Esophagus squamous epithelium (tissue), 5 donors: ENCODE measurements around the gene P2RX6. TPM values are rescaled to one million over a fixed set of nuclear protein-coding genes. Genes with fewer than 3 reads are reported as not detected.

ENCODE experiments used
- DNase-seq: peaks from one replicate; lab custom pipeline; 2025; lab: John Stamatoyannopoulos, UW
- H3K27ac ChIP-seq, 4 donors: fragments of 200-600 bp; sonication (generic); one replicate each; pipeline ENCODE4 v1.5.1; 2016 to 2019; ENCODE audit warnings: mild to moderate bottlenecking in 1 of 4
- H3K27me3 ChIP-seq, 4 donors: fragments of 200-600 bp; sonication (generic); 1 replicate in 3 of 4; 2 replicates in 1 of 4; pipeline versions ENCODE4 v1.5.1 to v1.6.0; 2017 to 2021; ENCODE audit warnings: antibody characterized with exemption in 1 of 4
- H3K36me3 ChIP-seq, 3 donors: fragments of 200-600 bp; sonication (generic); one replicate each; pipeline ENCODE4 v1.5.1; 2016 to 2019
- H3K4me1 ChIP-seq, 3 donors: fragments of 200-600 bp; sonication (generic); one replicate each; pipeline ENCODE4 v1.5.1; 2017 to 2019
- H3K4me3 ChIP-seq, 4 donors: fragments of 200-600 bp; sonication (generic); 1 replicate in 3 of 4; 2 replicates in 1 of 4; pipeline ENCODE4 v1.5.1; 2016 to 2019; ENCODE audit warnings: mild to moderate bottlenecking in 2 of 4, moderate library complexity in 1 of 4
- H3K9me3 ChIP-seq, 3 donors: fragments of 200-600 bp; sonication (generic); one replicate each; pipeline ENCODE4 v1.5.1; 2016 to 2019
- CTCF ChIP-seq, 6 experiments: fragments of 450-650 bp in 4 of 6; fragments of 200-600 bp in 2 of 6; sonication (generic) in 2 of 6; IDR thresholded peaks; one replicate each; pipeline ENCODE4 v1.5.1; 2016 to 2019; ENCODE audit warnings: antibody characterized with exemption in 6 of 6, mild to moderate bottlenecking in 4 of 6, moderate library complexity in 4 of 6
- POLR2A ChIP-seq, 4 donors: fragments of 450-650 bp; IDR thresholded peaks; one replicate each; pipeline ENCODE4 v1.6.1; 2017; ENCODE audit warnings: antibody characterized with exemption in 4 of 4, mild to moderate bottlenecking in 4 of 4, moderate library complexity in 3 of 4
- whole genome bisulfite sequencing, 2 donors: methylation state at CpG; one replicate each; pipeline ENCODE4 v1.1.5; 2018; 5-methylcytosine and 5-hydroxymethylcytosine counted together
- intact Hi-C: fragments of 100-400 bp; cut with DNase I; formaldehyde crosslinking; loops from one replicate; pipeline ENCODE4 v1.15.0; 2022
- total RNA-seq, 4 donors: library from RNA; depleted of rRNA; stranded (reverse); fragments of >200 nt; gene quantifications; one replicate each; pipeline ENCODE4 v1.1.0, GENCODE V29; 2016
- donor health status: DM: yes; HTN: yes; CAD: no.

Gene P2RX6
- total RNA-seq, 4 donors from 2014 or later: 0.18 to 0.76 (median 0.50) TPM; not detected in 1

- Histone ChIP-seq H3K4me3 (no peak overlapping the region), H3K36me3 (peaks cover 15 to 99% (median 37%) of the 10 kb centered on the region in 3 donors), H3K4me1 (peaks cover 0 to 3% (median 0%) of the 10 kb centered on the region in 3 donors), H3K27ac (no peak overlapping the region), H3K9me3 (no peaks in the 10 kb centered on the region), H3K27me3 (no peaks in the 10 kb centered on the region)
- intact Hi-C loops: no loop called here
- TF ChIP-seq POLR2A (IDR thresholded peaks at IDR 0.05): no peak
- TF ChIP-seq CTCF (IDR thresholded peaks at IDR 0.05): no peak
- WGBS, 2 donors: 93% methylated on average over 3 of the region's 29 CpGs; no CpG with 5 or more reads in 1 of the 2 donors
- no peak for DNase-seq
Measured at GRCh38 chr22:20993304-20994127, 21.4 kb upstream of the P2RX6 start.

- TF ChIP-seq CTCF (IDR thresholded peaks at IDR 0.05): no peak
- no peak for TF ChIP-seq POLR2A (IDR thresholded peaks at IDR 0.05)
- Histone ChIP-seq H3K9me3 (no peaks in the 10 kb centered on the region), H3K27ac (no peak overlapping the region), H3K4me1 (peaks cover 0 to 11% (median 0%) of the 10 kb centered on the region in 3 donors), H3K4me3 (no peak overlapping the region), H3K27me3 (no peaks in the 10 kb centered on the region), H3K36me3 (peaks cover 18 to 99% (median 39%) of the 10 kb centered on the region in 3 donors)
- no peak for DNase-seq
- intact Hi-C loops: no loop called here
- WGBS, 2 donors: 88% methylated on average over 6 of the region's 30 CpGs; no CpG with 5 or more reads in 1 of the 2 donors
Measured at GRCh38 chr22:20994128-20994901, 20.6 kb upstream of the P2RX6 start.

- H3K27me3 ChIP-seq: no peaks in the 10 kb centered on the region
- H3K4me1 ChIP-seq: peaks cover 0 to 17% (median 5%) of the 10 kb centered on the region in 3 donors
- TF ChIP-seq POLR2A (IDR thresholded peaks at IDR 0.05) (no peak), CTCF (IDR thresholded peaks at IDR 0.05) (no peak)
- 60 to 82% methylated on average over 1 to 2 of the region's 10 CpGs for WGBS, 2 donors
- H3K4me3 ChIP-seq: no peak overlapping the region
- H3K9me3 ChIP-seq: no peaks in the 10 kb centered on the region
- no peak for DNase-seq
- H3K27ac ChIP-seq: no peak overlapping the region
- intact Hi-C loops: no loop called here
- H3K36me3 ChIP-seq: peaks cover 23 to 100% (median 44%) of the 10 kb centered on the region in 3 donors
Measured at GRCh38 chr22:20994902-20995241, 20.1 kb upstream of the P2RX6 start.

GRCh38 chr22:20995329-20996030 lies 19.5 kb upstream of the P2RX6 start:
- H3K4me3 ChIP-seq: no peak overlapping the region
- WGBS, 2 donors: 88 to 97% methylated on average over 6 to 11 of the region's 23 CpGs
- H3K36me3 ChIP-seq: peaks cover 25 to 100% (median 47%) of the 10 kb centered on the region in 3 donors
- peaks cover 5 to 23% (median 11%) of the 10 kb centered on the region in 3 donors for H3K4me1 ChIP-seq
- H3K27ac ChIP-seq: no peak overlapping the region
- intact Hi-C loops: no loop called here
- TF ChIP-seq POLR2A (IDR thresholded peaks at IDR 0.05): no peak
- no peak for TF ChIP-seq CTCF (IDR thresholded peaks at IDR 0.05)
- no peaks in the 10 kb centered on the region for H3K9me3 ChIP-seq
- no peaks in the 10 kb centered on the region for H3K27me3 ChIP-seq
- no peak for DNase-seq
